Upper lobe of left lung (tissue), 4 donors: Measurements from ENCODE around the gene NINJ1.

Experiments
- POLR2A ChIP-seq, 4 donors: fragments of 450-650 bp; IDR thresholded peaks; one replicate each; pipeline ENCODE4 v1.5.1; 2016 to 2017; ENCODE audit warnings: antibody characterized with exemption in 4 of 4, mild to moderate bottlenecking in 2 of 4
- POLR2AphosphoS5 ChIP-seq, 2 donors: sonication (generic); formaldehyde crosslinking; IDR thresholded peaks; one replicate each; pipeline ENCODE4 v1.5.1; 2017; ENCODE audit warnings: antibody characterized with exemption in 2 of 2
- TF ChIP-seq, protein P1 (sequence below), 6 experiments: fragments of 450-650 bp in 4 of 6; fragments of 200-600 bp in 2 of 6; sonication (generic) in 2 of 6; IDR thresholded peaks; one replicate each; pipeline ENCODE4 v1.5.1; 2016 to 2019; ENCODE audit warnings: antibody characterized with exemption in 6 of 6

- TF ChIP-seq, protein P1, sequence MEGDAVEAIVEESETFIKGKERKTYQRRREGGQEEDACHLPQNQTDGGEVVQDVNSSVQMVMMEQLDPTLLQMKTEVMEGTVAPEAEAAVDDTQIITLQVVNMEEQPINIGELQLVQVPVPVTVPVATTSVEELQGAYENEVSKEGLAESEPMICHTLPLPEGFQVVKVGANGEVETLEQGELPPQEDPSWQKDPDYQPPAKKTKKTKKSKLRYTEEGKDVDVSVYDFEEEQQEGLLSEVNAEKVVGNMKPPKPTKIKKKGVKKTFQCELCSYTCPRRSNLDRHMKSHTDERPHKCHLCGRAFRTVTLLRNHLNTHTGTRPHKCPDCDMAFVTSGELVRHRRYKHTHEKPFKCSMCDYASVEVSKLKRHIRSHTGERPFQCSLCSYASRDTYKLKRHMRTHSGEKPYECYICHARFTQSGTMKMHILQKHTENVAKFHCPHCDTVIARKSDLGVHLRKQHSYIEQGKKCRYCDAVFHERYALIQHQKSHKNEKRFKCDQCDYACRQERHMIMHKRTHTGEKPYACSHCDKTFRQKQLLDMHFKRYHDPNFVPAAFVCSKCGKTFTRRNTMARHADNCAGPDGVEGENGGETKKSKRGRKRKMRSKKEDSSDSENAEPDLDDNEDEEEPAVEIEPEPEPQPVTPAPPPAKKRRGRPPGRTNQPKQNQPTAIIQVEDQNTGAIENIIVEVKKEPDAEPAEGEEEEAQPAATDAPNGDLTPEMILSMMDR (IDR thresholded peaks at IDR 0.05) = no peak
- TF ChIP-seq POLR2A (IDR thresholded peaks at IDR 0.05) (no peak), POLR2AphosphoS5 (IDR thresholded peaks at IDR 0.05) (no peak)
Measured at GRCh38 chr9:93072383-93072795, 61.7 kb downstream of the NINJ1 start.
